ENCODE measurements around the gene ASPSCR1.

- TF ChIP-seq EZH2 (IDR thresholded peaks at IDR 0.05) (no peak), EZH2phosphoT487 (IDR thresholded peaks at IDR 0.05) (no peak)
Observed at GRCh38 chr17:82037092-82037888, 59.9 kb downstream of the ASPSCR1 start, which contains the start of gene DCXR.
